ENCODE measurements around the gene HAPLN2. TPM values are rescaled to one million over a fixed set of nuclear protein-coding genes. Genes with fewer than 3 reads are reported as not detected.

HAPLN2 gene
- total and polyA plus RNA-seq, 2 of the 8 experiments (the other 6 are each of a cell fraction or from before 2014, with no cell fraction given), result 0.19 to 0.51 TPM

DNA sequence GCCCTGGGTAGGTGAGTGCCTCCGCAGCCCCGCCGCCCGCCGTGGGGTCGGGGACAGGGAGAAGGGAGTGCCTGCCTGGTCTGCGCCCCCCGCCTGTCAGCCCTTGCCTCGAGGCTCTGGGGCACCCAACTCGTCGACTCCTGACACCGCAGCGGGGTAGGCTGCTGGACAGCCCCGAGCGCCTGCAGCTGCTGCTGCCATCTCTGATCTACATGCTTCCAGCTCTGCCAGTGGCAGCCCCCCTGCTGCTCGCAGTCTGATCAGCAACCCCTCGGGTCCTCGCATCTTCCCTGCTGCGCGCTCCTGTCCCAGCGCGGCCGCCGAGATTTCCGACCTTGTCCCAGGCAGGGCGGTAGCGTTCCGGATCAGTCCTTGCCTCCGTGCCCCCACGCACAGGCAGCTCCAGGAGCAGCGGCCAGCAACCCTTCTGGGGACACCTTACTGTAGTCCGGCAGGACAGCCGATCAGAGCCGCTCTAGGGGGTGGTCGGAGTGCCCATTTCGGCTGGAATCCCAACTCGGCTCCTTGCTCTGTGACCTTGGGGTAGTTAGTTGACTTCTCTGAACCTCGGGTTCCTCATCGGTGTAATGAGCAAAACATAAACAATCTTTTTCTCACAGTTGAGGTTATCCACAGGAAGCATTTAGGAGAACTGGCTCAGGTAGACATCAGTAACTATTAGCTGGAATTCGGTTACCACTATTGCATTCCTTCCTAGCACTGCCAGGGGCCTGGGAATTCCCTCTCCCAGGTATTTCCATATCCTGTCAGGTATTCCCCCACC, 23.2 kb downstream of the HAPLN2 start (continued):
- TF ChIP-seq, protein P1, sequence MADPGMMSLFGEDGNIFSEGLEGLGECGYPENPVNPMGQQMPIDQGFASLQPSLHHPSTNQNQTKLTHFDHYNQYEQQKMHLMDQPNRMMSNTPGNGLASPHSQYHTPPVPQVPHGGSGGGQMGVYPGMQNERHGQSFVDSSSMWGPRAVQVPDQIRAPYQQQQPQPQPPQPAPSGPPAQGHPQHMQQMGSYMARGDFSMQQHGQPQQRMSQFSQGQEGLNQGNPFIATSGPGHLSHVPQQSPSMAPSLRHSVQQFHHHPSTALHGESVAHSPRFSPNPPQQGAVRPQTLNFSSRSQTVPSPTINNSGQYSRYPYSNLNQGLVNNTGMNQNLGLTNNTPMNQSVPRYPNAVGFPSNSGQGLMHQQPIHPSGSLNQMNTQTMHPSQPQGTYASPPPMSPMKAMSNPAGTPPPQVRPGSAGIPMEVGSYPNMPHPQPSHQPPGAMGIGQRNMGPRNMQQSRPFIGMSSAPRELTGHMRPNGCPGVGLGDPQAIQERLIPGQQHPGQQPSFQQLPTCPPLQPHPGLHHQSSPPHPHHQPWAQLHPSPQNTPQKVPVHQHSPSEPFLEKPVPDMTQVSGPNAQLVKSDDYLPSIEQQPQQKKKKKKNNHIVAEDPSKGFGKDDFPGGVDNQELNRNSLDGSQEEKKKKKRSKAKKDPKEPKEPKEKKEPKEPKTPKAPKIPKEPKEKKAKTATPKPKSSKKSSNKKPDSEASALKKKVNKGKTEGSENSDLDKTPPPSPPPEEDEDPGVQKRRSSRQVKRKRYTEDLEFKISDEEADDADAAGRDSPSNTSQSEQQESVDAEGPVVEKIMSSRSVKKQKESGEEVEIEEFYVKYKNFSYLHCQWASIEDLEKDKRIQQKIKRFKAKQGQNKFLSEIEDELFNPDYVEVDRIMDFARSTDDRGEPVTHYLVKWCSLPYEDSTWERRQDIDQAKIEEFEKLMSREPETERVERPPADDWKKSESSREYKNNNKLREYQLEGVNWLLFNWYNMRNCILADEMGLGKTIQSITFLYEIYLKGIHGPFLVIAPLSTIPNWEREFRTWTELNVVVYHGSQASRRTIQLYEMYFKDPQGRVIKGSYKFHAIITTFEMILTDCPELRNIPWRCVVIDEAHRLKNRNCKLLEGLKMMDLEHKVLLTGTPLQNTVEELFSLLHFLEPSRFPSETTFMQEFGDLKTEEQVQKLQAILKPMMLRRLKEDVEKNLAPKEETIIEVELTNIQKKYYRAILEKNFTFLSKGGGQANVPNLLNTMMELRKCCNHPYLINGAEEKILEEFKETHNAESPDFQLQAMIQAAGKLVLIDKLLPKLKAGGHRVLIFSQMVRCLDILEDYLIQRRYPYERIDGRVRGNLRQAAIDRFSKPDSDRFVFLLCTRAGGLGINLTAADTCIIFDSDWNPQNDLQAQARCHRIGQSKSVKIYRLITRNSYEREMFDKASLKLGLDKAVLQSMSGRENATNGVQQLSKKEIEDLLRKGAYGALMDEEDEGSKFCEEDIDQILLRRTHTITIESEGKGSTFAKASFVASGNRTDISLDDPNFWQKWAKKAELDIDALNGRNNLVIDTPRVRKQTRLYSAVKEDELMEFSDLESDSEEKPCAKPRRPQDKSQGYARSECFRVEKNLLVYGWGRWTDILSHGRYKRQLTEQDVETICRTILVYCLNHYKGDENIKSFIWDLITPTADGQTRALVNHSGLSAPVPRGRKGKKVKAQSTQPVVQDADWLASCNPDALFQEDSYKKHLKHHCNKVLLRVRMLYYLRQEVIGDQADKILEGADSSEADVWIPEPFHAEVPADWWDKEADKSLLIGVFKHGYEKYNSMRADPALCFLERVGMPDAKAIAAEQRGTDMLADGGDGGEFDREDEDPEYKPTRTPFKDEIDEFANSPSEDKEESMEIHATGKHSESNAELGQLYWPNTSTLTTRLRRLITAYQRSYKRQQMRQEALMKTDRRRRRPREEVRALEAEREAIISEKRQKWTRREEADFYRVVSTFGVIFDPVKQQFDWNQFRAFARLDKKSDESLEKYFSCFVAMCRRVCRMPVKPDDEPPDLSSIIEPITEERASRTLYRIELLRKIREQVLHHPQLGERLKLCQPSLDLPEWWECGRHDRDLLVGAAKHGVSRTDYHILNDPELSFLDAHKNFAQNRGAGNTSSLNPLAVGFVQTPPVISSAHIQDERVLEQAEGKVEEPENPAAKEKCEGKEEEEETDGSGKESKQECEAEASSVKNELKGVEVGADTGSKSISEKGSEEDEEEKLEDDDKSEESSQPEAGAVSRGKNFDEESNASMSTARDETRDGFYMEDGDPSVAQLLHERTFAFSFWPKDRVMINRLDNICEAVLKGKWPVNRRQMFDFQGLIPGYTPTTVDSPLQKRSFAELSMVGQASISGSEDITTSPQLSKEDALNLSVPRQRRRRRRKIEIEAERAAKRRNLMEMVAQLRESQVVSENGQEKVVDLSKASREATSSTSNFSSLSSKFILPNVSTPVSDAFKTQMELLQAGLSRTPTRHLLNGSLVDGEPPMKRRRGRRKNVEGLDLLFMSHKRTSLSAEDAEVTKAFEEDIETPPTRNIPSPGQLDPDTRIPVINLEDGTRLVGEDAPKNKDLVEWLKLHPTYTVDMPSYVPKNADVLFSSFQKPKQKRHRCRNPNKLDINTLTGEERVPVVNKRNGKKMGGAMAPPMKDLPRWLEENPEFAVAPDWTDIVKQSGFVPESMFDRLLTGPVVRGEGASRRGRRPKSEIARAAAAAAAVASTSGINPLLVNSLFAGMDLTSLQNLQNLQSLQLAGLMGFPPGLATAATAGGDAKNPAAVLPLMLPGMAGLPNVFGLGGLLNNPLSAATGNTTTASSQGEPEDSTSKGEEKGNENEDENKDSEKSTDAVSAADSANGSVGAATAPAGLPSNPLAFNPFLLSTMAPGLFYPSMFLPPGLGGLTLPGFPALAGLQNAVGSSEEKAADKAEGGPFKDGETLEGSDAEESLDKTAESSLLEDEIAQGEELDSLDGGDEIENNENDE (IDR thresholded peaks at IDR 0.05; ENCODE audit: insufficient replicate concordance, low read length), result no peak
- no peak for TF ChIP-seq SP2 (IDR thresholded peaks at IDR 0.05; ENCODE audit: low read length)
- TF ChIP-seq RAD21 (IDR thresholded peaks at IDR 0.05 in 1 of 2, conservative IDR thresholded peaks at IDR 0.05 in 1 of 2; ENCODE audit: low read depth in 2 of 2, low read length in 2 of 2), result no peak
- TF ChIP-seq EZH2 (IDR thresholded peaks at IDR 0.05; ENCODE audit: low read depth, low read length, severe bottlenecking), result peak; percentile 71
- no peak for TF ChIP-seq TAF7 (optimal IDR thresholded peaks at IDR 0.05; ENCODE audit: borderline replicate concordance, low read depth, low read length)
- no peak for TF ChIP-seq TBP (IDR thresholded peaks at IDR 0.05; ENCODE audit: low read depth, low read length)
- TF ChIP-seq SAP30 (IDR thresholded peaks at IDR 0.05; ENCODE audit: insufficient read depth, insufficient replicate concordance, low read length), result no peak
- no peak for TF ChIP-seq SP1 (IDR thresholded peaks at IDR 0.05; ENCODE audit: low read depth, low read length)
- TF ChIP-seq TEAD4 (IDR thresholded peaks at IDR 0.05; ENCODE audit: low read depth, low read length), result peak; percentile 70; the same call in 1 of the 2 replicates

All from H1 (cell line).